Stimulated activated CD8-positive, alpha-beta memory T cell treated with anti-CD3 and anti-CD28 coated beads, Interleukin-12 subunit alpha, Interleukin-12 subunit beta, amount 100 ng/mL, for 24 hours (primary cell): ENCODE data around the gene KDM6B.
"Not testable (repeated sequence)": the region's sequence is repeated elsewhere in the genome, so short reads cannot be mapped to it uniquely, and the experiment has no call there.

Experiments used
- DNase-seq: peaks from one replicate; pipeline ENCODE4 v3.0.0-alpha.2; 2020; ENCODE audit errors: extremely low read depth

KDM6B gene

DNA sequence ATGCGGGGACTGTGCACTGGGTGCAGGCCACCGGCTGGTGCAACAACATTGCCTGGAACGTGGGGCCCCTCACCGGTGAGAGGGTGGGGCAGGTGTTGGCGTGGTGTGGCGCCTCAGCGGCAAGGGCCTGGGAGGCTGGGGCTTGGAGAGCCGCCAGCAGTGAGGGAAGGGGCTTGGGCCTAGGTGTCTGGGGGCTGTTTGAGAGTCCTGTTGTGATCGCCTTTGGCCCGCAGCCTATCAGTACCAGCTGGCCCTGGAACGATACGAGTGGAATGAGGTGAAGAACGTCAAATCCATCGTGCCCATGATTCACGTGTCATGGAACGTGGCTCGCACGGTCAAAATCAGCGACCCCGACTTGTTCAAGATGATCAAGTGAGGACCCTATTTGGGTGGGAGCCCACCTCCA, 18.2 kb downstream of the KDM6B start:
- no peak for DNase-seq

DNA sequence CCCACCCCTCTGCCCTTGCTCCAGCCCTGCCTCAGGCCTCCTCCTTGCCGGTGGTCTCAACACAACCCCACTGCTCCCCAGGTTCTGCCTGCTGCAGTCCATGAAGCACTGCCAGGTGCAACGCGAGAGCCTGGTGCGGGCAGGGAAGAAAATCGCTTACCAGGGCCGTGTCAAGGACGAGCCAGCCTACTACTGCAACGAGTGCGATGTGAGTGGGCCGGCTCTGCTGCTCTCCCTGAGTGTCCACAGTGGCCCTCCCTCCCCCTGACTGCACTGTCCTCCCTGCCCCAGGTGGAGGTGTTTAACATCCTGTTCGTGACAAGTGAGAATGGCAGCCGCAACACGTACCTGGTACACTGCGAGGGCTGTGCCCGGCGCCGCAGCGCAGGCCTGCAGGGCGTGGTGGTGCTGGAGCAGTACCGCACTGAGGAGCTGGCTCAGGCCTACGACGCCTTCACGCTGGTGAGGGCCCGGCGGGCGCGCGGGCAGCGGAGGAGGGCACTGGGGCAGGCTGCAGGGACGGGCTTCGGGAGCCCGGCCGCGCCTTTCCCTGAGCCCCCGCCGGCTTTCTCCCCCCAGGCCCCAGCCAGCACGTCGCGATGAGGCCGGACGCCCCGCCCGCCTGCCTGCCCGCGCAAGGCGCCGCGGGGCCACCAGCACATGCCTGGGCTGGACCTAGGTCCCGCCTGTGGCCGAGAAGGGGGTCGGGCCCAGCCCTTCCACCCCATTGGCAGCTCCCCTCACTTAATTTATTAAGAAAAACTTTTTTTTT, 19.1 kb downstream of the KDM6B start:
- no peak for DNase-seq

DNA sequence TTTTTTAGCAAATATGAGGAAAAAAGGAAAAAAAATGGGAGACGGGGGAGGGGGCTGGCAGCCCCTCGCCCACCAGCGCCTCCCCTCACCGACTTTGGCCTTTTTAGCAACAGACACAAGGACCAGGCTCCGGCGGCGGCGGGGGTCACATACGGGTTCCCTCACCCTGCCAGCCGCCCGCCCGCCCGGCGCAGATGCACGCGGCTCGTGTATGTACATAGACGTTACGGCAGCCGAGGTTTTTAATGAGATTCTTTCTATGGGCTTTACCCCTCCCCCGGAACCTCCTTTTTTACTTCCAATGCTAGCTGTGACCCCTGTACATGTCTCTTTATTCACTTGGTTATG, 19.6 kb downstream of the KDM6B start:
- DNase-seq: no peak

DNA sequence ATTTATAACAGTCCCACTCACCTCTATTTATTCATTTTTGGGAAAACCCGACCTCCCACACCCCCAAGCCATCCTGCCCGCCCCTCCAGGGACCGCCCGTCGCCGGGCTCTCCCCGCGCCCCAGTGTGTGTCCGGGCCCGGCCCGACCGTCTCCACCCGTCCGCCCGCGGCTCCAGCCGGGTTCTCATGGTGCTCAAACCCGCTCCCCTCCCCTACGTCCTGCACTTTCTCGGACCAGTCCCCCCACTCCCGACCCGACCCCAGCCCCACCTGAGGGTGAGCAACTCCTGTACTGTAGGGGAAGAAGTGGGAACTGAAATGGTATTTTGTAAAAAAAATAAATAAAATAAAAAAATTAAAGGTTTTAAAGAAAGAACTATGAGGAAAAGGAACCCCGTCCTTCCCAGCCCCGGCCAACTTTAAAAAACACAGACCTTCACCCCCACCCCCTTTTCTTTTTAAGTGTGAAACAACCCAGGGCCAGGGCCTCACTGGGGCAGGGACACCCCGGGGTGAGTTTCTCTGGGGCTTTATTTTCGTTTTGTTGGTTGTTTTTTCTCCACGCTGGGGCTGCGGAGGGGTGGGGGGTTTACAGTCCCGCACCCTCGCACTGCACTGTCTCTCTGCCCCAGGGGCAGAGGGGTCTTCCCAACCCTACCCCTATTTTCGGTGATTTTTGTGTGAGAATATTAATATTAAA, 20.2 kb downstream of the KDM6B start:
- no peak for DNase-seq

DNA sequence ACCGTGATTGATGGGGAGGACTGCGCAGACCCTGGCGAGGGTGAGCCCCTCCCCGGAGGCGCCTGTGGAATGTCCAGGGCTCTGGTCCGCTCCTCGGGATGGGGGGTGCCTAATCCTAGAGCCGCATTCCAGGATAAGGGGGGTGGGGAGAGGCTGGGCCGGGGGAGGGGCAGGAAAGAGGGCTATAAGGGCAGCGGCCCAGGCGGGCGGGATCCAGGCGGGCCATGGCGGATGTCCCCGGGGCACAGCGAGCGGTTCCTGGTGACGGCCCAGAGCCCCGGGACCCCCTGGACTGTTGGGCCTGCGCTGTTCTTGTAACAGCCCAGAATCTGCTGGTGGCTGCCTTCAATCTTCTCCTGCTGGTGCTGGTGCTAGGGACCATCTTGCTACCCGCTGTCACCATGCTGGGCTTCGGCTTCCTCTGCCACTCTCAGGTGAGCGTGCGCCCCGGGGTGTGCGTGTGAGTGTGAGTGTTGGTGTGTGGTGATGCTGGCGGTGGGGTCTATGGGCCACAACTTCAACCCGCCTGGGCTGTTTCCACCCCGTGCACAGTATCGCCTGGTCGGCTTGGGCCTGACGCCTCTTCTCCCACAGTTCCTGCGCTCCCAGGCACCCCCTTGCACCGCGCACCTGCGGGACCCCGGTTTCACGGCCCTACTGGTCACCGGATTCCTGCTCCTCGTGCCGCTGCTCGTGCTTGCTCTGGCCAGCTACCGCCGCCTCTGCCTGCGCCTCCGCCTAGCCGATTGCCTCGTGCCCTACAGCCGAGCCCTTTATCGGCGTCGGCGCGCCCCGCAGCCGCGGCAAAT, 21.0 kb downstream of the KDM6B start, which contains the start of gene TMEM88:
Gene TMEM88 (plus strand): TSS at position 216 of the 809 bp plus-strand sequence. CDS start 9 bp downstream, at position 225.
- no peak for DNase-seq

DNA sequence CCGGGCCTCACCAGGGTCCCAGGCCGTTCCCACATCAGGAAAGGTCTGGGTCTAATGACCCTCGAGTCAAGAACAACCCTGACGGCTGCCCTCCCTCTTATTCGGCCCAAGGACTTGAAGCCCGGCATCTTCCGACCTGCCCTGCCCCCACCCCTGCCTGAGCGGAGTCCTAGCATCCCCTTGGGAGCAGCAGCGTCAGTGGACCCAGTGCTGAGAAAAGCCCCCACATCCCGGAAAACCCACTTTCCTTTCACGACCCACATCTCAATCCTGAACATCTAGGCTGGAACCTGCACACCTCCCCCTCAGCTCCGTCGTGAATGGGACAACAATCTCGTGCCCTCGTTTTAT, 21.6 kb downstream of the KDM6B start:
- no peak for DNase-seq

DNA sequence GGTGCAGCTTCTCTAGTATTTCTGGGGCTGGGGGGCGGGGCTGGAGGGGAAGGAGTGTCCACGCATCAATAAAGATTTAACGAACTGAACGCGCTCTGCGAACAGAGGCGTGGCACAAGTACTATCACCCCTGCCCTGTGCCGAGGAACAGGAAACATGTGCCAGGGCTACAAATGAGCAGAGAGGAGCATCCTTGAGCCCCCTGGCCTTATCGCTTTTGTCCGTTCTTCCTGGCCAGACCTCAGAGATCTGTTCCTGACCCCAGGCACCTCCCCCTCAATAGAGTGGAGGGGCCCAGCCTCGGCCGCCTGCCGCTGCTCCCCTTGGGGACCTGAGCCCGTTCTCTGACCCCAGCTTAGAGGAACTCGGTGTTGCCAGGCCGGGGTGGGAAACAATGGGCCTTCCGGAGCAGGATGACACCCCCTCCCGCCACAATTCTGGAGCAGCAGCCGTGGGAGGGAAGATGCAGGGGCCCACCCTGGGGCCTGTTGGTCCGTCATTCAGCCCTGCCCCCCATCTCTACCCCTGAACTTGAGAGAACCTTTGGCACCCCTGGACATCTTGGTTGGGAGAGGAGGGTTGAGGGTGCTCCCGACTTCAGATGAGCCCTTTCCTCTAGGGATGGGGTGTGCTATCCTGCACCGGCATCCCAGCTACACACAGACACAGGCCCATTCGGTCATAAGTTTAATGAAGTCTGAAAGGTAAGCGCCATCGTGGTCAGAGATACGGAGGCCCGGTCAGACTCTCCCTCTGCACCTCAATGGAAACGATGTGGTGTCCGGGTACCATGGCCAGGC, 22.2 kb downstream of the KDM6B start:
- DNase-seq: no peak

DNA sequence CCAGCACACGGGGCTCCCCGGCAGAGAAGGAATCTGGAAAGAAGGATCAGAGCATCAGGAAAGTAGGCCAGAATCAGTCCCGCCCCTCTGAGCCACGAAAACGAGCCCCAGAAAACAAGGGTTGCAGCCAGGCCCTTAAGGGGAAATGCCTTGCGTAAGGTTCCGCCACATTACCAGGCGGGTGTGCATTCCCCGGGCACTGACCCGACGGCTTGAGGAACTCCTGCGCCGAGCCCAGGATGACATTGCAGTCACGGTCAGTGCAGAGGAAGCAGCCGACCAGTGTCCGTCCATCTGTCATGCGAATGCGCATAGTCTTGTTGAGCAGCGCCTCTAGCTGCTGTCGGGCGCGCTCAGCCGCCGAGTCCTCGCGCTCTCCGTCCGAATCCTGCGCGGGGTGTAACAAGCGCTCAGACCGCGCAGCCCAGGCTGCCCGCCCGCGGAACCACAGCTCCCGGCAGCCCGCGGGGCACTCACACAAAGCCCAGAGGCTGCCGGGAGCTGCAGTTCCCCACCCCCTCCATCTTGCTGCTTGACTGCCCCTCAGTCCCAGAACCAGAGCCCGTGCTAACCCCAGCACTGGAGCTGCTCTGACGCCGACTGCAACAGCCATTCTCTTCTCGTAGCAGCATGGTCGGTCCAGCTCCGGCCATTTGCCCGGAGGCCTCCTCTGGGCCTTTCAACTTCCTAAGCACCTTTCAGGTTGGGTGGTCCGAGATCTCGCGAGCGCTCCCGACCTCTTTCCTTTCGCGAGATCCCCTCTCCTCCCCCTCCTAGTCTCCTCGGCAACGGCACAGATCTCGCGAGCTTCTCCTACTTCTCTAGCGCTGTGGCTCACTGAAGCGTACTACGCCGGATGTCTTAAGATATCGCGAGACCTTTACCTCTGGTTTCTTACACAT, 23.0 kb downstream of the KDM6B start, which contains the start of gene NAA38:
Gene NAA38 (minus strand): TSS at position 749 of the 902 bp plus-strand sequence. CDS start 96 bp downstream, at position 653.
- peak; percentile 85 for DNase-seq

DNA sequence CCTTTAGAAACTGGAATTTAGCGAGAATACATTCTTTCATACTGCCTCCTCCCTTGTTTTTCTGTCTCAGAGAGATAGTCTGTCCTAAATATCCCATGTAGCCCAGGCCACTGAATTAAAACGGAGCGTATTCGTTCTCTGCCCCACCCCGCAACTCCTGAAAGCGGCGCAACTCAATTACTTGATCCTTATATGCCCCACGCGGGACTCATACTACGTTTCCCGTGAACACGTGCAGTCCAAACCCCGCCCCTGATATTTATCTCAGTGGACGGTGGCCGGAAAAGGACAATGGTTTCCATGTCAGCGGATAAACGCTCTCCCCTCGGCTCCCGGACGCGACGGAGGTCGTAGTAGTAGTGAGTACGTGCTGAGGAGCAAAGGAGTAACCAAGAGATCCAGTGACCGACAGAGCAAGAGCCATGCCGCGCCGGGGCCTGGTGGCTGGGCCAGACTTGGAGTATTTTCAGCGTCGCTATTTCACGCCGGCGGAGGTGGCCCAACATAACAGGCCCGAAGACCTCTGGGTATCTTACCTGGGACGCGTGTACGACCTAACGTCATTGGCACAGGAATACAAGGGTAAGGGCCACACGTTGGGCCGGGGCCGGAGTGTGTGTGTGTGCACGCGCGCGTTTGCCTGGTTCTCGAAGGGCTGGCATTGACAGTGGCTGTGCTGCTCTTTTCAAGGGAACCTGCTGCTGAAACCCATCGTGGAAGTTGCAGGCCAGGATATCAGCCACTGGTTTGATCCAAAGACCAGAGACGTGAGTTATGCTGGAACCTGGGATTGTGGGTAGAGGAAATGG, 23.9 kb downstream of the KDM6B start, which contains the start of gene CYB5D1:
Gene CYB5D1 (plus strand): TSS at position 291 of the 809 bp plus-strand sequence. CDS start 132 bp downstream, at position 423.
- peak; percentile 64 for DNase-seq

DNA sequence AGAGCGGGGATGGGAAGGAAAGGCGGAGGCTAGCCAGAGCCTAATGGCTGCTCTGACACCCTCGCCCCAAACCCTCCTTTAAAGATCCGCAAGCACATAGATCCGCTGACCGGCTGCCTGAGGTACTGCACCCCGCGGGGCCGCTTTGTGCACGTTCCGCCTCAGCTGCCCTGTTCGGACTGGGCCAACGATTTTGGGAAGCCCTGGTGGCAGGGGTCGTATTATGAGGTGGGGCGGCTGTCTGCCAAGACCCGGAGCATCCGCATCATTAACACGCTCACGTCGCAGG, 24.4 kb downstream of the KDM6B start:
- DNase-seq: no peak

DNA sequence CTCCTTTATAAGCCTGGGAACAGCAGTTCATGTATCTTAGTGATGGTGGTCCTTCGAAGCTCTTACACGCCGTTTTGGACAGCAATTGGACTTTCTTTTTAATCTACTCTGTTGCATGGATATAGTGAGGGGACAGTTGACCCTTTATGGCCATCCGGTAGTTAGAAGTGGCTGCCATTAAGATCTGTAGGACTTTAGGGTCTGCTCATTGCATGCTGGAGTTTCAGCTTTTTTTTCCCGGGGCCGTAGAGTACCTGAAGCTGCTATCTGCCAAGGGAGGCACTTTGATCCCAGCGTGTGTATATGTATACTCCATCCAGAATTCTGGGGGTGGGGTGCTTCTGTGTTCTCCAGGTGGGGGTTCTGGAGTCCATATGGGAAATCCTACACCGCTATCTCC, 25.0 kb downstream of the KDM6B start:
- no peak for DNase-seq

DNA sequence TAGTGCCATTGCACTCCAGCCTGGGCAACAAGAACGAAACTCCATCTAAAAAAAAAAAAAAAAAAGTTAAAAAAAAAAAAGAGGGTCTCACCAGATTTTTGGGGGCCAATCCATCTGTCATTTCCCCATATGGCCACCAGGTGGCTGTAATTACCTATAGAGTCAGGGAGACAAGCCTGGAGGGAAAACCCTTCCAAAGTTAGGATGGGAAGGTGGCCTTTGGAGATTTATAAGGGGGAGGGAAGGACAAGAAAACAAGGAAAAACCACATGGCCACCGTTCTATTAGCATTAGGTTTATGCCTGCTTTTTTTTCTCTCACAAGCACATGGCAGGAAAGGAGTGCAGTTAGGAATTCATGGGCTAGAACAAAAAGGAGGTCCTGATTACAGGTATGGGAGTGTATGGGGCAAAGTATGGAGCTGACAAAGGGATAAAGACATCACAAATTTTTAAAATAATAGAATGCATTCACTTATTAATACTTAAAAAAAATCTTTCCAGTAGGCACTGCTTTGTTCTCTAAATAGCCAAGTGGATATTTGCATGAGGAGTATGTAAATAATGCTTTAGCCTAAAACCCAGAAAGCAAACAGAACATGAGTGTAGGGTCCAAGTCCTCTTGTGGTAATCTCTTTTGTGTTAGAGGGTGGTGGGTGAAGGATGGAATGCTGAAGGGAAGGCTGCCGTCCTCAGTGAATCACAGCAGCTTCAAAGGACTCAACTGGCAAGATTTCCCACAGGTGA, 28.8 kb downstream of the KDM6B start:
- no peak for DNase-seq

DNA sequence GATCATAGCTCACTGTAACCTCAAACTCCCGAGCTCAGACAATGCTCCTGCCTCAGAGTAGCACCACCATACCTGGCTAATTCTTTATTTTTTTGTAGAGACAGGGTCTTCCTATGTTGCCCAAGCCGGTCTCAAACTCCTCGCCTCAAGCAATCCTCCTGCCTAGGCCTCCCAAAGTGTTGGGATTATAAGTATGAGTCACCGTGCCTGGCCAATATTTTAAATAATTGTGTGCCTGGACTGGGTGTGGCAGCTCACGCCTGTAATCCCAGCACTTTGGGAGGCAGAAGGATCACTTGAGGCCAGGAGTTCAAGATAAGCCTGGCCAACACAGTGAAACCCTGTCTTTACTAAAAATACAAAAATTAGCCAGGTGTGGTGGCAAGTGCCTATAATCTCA, 30.4 kb downstream of the KDM6B start:
- not testable (repeated sequence) for DNase-seq

DNA sequence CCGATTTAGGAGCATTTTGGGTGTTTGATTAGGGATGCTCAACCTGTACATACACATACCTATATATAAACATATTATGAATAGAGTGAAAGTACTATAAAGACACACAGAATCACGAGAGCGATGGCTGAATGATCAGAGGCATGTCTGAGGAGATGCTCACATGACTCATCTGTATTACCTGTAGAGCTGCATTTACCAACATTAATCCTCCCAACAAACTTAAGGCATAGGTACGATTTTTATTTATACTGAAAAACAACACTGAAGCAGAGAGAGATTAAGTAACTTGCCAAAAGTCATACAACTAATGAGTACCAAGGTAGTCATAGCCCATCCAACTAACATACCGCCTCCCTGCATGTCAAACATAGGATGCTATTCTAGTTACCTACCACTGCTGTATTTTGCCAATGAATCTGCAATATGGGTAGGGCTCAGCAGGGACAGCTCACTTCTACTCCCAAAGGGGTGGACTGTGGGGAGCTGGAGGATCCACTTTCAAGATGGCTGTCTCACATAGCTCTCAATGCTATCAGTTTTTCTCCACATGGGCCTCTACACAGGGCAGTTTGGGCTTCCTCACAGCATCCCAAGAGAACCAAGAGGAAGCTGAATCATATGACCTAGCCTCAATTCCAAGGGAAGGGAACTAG, 31.1 kb downstream of the KDM6B start:
- DNase-seq: no peak

DNA sequence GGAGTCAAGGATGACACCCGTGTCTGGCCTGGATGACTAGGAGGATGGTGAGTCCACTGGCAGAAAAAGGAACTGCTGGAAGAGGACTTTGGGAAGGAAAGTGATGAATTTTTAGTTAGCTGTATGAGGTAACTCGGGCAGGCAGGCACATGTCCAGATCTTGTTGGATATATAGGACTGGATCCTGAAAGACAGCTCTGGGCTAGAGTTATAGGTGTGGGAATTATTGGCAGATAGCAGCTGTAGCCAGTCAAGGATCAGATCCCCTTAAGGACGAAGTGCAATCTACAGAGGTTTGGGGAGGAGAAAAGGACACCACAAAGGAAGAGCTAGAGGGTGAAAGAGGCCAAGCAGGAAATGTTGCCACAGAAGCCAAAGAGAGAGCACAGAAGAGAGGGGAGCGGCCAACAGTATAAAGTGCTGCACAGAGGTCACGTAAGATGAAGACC, 33.9 kb downstream of the KDM6B start:
- DNase-seq: no peak

DNA sequence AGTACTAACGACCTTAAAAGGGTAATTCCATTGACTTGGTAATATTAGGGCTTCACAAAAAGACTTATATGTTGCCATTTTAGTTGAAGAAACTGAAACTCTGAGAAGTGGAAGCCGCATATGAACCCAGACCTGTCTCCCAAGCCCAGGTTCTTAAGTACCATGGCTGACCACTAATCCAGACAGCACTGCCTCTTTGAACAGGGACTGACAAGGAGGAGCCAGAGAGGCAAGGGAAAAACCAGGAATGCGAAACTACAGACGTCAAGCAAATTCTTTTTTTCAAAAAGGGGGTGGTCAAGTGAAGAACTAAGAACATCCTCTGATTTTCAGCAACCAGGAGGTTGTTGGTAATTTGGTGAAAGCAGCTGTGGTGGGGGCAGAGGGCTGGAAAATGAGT, 39.0 kb downstream of the KDM6B start:
- DNase-seq: no peak

DNA sequence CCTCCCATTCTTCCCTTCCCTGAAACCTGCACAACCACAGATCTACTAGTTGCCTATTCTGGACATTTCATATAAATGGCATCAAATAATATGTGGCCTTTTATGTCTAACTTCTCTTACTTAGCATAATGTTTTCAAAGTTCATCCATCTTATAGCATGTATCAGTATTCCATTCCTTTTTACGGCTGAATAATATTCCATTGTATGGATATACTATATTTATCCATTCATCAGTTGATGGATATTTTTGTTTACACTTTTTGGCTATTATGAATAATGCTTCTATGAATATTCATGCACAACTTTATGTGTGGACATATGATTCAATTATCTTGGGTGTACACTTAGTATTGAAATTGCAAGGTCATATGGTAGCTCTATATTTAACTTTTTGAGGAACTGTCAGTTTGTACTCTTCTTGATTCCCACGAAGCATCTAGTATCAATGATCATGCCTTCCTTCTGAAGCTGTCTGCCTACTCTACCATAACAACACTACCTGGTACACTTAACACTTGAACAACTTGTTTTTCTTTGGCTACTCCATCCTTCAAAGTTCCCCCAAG, 41.9 kb downstream of the KDM6B start:
- no peak for DNase-seq

DNA sequence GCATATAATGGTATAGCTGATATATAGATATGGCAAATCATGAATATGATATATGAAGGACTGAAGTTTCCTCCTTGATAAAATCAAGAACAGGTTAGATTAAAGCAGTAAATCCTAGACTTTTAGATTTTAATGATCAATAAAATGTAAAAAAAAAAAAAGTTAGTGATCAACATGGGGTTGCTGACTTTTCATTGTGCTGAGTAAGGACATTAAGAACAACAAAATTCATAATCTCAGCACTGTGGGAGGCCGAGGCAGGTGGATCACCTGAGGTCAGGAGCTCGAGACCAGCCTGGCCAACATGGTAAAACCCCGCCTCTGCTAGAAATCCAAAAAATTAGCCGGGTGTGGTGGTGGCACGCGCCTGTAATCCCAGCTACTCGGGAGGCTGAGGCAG, 44.2 kb downstream of the KDM6B start:
- DNase-seq: no peak
